ENCODE measurements around the gene ADAMTS17.

The ADAMTS17 gene

DNA sequence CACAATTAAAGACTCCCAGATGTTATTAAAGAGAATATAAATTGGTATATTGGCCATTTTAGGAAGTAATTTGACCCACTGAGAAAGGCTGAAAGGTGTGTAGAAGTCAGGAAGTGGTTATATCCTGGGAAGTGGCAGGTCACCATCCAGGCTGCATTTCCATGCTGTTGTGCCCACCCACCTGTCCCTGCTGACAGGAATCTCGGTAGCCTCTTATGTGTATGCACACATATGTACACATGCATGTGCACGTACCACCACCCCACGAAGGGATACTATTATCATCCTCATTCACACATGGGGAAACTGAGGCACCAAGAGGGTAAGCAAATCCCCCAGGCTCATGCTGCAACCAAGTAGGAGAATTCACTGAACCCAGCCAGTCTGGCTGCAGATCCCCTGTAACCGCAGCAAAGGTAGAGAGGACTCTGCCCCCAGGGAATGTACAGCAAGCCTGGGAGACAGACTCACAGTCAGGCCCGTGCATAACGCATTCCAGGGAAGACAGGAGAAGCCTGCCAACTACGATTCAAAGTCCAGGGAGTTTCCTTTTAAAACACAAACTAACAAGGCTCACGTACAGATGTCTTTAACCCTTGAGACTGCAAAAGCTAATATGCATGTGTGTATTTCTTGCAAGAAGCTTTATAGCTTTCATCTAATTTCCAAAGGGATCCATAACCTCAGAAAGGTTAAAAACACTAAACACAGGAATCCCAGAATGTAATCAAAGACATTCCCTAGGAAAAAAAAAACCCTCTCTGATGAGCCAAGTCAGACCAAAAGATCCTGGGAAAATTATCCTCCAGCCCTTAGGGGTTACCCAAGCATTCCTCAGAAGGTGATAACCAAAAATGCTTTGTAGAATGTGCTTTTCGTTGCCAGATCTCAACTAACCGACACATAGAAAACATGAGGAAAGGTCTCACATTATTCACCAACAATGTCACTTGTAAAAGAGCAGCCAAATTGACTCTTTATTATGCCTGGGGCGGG, 129.6 kb downstream of the ADAMTS17 start:
- no peak for TF ChIP-seq TEAD4 (IDR thresholded peaks at IDR 0.05)

DNA sequence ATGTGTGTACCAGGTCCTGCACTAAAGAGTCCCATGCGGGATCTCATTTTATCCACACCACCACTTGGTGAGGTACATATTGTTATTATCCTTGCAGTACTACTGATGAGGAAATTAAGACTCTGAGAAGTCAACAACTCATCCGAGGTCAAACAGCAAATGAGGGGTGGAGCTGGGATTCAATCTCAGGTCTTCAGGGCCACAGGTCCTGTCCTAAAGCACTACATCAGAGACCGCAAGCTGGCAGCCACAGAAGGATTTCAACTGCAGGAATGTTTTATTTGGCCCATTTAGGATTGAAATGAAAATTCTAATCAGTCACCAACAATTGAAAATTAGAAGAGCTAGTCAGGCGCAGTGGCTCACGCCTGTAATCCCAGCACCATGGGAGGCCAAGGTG, 131.4 kb downstream of the ADAMTS17 start:
- TF ChIP-seq TEAD4 (IDR thresholded peaks at IDR 0.05), result no peak
- no peak for TF ChIP-seq EP300 (IDR thresholded peaks at IDR 0.05; ENCODE audit: borderline replicate concordance)
- TF ChIP-seq CEBPB (IDR thresholded peaks at IDR 0.05), result no peak
- TF ChIP-seq CREB1 (IDR thresholded peaks at IDR 0.05; ENCODE audit: low read depth), result no peak
- TF ChIP-seq, protein P1, sequence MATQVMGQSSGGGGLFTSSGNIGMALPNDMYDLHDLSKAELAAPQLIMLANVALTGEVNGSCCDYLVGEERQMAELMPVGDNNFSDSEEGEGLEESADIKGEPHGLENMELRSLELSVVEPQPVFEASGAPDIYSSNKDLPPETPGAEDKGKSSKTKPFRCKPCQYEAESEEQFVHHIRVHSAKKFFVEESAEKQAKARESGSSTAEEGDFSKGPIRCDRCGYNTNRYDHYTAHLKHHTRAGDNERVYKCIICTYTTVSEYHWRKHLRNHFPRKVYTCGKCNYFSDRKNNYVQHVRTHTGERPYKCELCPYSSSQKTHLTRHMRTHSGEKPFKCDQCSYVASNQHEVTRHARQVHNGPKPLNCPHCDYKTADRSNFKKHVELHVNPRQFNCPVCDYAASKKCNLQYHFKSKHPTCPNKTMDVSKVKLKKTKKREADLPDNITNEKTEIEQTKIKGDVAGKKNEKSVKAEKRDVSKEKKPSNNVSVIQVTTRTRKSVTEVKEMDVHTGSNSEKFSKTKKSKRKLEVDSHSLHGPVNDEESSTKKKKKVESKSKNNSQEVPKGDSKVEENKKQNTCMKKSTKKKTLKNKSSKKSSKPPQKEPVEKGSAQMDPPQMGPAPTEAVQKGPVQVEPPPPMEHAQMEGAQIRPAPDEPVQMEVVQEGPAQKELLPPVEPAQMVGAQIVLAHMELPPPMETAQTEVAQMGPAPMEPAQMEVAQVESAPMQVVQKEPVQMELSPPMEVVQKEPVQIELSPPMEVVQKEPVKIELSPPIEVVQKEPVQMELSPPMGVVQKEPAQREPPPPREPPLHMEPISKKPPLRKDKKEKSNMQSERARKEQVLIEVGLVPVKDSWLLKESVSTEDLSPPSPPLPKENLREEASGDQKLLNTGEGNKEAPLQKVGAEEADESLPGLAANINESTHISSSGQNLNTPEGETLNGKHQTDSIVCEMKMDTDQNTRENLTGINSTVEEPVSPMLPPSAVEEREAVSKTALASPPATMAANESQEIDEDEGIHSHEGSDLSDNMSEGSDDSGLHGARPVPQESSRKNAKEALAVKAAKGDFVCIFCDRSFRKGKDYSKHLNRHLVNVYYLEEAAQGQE (IDR thresholded peaks at IDR 0.05; ENCODE audit: low read depth), result no peak
- TF ChIP-seq FOXM1 (IDR thresholded peaks at IDR 0.05; ENCODE audit: borderline replicate concordance, low read depth), result no peak
- no peak for TF ChIP-seq ZBTB7A (IDR thresholded peaks at IDR 0.05; ENCODE audit: low read depth)
- TF ChIP-seq TCF12 (IDR thresholded peaks at IDR 0.05; ENCODE audit: low read depth), result no peak
- TF ChIP-seq NFIC (IDR thresholded peaks at IDR 0.05), result no peak
- no peak for TF ChIP-seq EGR1 (IDR thresholded peaks at IDR 0.05)
- no peak for TF ChIP-seq YY1 (IDR thresholded peaks at IDR 0.05; ENCODE audit: low read depth)
- TF ChIP-seq, protein P2, sequence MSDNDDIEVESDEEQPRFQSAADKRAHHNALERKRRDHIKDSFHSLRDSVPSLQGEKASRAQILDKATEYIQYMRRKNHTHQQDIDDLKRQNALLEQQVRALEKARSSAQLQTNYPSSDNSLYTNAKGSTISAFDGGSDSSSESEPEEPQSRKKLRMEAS (IDR thresholded peaks at IDR 0.05), result no peak
- TF ChIP-seq RAD21 (IDR thresholded peaks at IDR 0.05; ENCODE audit: low read depth), result no peak
- TF ChIP-seq, protein P3, sequence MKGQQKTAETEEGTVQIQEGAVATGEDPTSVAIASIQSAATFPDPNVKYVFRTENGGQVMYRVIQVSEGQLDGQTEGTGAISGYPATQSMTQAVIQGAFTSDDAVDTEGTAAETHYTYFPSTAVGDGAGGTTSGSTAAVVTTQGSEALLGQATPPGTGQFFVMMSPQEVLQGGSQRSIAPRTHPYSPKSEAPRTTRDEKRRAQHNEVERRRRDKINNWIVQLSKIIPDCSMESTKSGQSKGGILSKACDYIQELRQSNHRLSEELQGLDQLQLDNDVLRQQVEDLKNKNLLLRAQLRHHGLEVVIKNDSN (IDR thresholded peaks at IDR 0.05), result no peak
- TF ChIP-seq TAF1 (IDR thresholded peaks at IDR 0.05; ENCODE audit: low read depth), result no peak

DNA sequence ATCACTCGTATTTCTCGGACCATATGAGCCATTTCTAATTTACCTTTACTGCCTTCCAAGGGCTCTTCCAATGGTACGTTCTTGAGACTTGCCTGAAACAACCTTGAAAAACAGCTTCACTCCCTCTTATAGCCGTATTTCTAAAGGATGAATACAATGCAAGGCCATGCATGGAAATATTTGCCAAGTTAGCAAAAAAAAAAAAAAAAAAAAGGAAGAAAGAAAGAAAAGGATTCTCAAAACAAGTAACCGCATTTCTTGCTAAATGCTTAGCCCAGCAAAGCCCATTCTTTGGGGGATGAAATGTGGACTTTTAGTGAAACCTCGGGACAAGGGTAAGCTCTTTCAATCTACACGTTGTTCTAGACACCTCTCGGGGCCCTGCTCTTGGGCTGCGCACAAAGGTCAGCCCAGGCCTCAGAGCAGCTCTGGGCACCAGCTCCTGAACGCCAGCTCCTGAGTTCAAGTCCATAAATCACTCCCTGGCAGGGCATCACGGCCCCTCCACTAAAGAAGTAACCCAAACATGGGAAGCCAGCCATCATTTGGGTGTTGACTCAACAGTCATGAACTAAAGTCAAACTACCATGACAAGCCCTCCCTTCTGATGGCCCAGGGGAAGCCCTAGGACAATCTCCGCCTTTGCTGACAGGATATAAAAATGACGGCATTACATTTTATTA, 132.7 kb downstream of the ADAMTS17 start:
- TF ChIP-seq TAF1 (IDR thresholded peaks at IDR 0.05; ENCODE audit: low read depth) (no peak), EGR1 (IDR thresholded peaks at IDR 0.05) (no peak), YY1 (IDR thresholded peaks at IDR 0.05; ENCODE audit: low read depth) (no peak), NFIC (IDR thresholded peaks at IDR 0.05) (no peak), CEBPB (IDR thresholded peaks at IDR 0.05) (no peak), TCF12 (IDR thresholded peaks at IDR 0.05; ENCODE audit: low read depth) (no peak), FOXM1 (IDR thresholded peaks at IDR 0.05; ENCODE audit: borderline replicate concordance, low read depth) (no peak), TEAD4 (IDR thresholded peaks at IDR 0.05) (no peak)
- TF ChIP-seq, protein P2 (IDR thresholded peaks at IDR 0.05), result no peak
- TF ChIP-seq, protein P1 (IDR thresholded peaks at IDR 0.05; ENCODE audit: low read depth), result no peak

DNA sequence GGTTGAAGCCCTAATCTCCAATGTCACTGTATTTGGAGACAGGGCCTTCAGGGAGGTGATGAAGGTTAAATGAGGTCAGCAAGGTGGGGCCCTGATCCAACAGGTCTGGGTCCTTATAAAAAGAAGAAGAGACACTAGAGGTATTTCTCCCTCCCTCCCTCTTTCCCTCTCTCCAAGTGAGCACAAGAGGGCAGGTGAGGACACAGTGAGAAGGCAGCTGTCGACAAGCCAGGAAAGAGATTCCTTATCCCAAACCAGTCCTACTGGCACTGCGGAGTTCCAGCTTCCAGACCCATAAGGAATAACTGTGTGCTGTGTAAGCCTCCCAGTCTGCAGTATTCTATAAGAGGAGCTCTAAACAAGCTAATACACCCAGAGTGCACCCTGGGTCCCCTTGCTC, 134.7 kb downstream of the ADAMTS17 start:
- TF ChIP-seq TAF1 (IDR thresholded peaks at IDR 0.05; ENCODE audit: low read depth) (no peak), TEAD4 (IDR thresholded peaks at IDR 0.05) (no peak), FOXM1 (IDR thresholded peaks at IDR 0.05; ENCODE audit: borderline replicate concordance, low read depth) (no peak), RAD21 (IDR thresholded peaks at IDR 0.05; ENCODE audit: low read depth) (no peak), EGR1 (IDR thresholded peaks at IDR 0.05) (no peak), YY1 (IDR thresholded peaks at IDR 0.05; ENCODE audit: low read depth) (no peak), EP300 (IDR thresholded peaks at IDR 0.05; ENCODE audit: borderline replicate concordance) (no peak), TCF12 (IDR thresholded peaks at IDR 0.05; ENCODE audit: low read depth) (no peak), ZBTB7A (IDR thresholded peaks at IDR 0.05; ENCODE audit: low read depth) (no peak), CEBPB (IDR thresholded peaks at IDR 0.05) (no peak), CREB1 (IDR thresholded peaks at IDR 0.05; ENCODE audit: low read depth) (no peak)
- TF ChIP-seq, protein P3 (IDR thresholded peaks at IDR 0.05), result no peak
- TF ChIP-seq, protein P2 (IDR thresholded peaks at IDR 0.05), result no peak
- TF ChIP-seq, protein P1 (IDR thresholded peaks at IDR 0.05; ENCODE audit: low read depth), result no peak

Data from Ishikawa (cell line).